Panc1 (cell line): ENCODE data around the gene LYPLA2.

Source experiments
- POLR2AphosphoS5 ChIP-seq: IDR thresholded peaks from 2 replicates; pipeline ENCODE4 v1.6.1; 2012; ENCODE audit warnings: mild to moderate bottlenecking, low read depth, low read length, moderate library complexity
- SIN3A ChIP-seq: IDR thresholded peaks from 2 replicates; pipeline ENCODE4 v1.6.1; 2012; ENCODE audit warnings: low read depth, mild to moderate bottlenecking, low read length, moderate library complexity, borderline replicate concordance; ENCODE audit not compliant: insufficient read depth
- TCF7L2 ChIP-seq: IDR thresholded peaks from 2 replicates; pipeline ENCODE4 v1.6.1; 2011; ENCODE audit warnings: mild to moderate bottlenecking, low read depth, low read length, inconsistent platforms
- TF ChIP-seq, protein P1 (sequence below): fragments of 450-650 bp; IDR thresholded peaks from 2 replicates; pipeline ENCODE4 v1.5.1; 2017; ENCODE audit warnings: mild to moderate bottlenecking
- TF ChIP-seq, protein P2 (sequence below), 2 experiments: IDR thresholded peaks; 2 replicates each; pipeline ENCODE4 v1.6.1; 2011 to 2012; ENCODE audit warnings: low read depth in 2 of 2, control low read depth in 1 of 2, low read length in 1 of 2, mild to moderate bottlenecking in 1 of 2, moderate library complexity in 1 of 2; ENCODE audit not compliant: insufficient read depth in 1 of 2

DNA sequence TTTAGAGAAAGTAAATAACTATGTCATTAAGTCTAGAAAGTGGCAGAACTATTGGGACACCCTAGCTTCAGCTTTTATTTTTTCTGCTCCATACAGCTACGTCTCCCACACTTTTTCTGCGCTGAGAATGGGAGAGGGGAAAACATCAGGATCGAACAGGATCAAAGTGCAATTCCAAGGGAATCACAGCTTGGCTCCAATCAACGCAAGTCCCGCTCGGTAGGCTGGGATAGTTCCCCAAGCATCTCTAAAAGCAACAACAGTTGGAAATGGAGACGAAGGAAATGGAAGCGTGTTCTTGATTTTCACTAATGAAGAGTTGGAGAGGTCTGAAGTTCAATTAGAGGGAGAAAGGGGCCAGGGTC, 33.7 kb downstream of the LYPLA2 start:
- TF ChIP-seq, protein P1, sequence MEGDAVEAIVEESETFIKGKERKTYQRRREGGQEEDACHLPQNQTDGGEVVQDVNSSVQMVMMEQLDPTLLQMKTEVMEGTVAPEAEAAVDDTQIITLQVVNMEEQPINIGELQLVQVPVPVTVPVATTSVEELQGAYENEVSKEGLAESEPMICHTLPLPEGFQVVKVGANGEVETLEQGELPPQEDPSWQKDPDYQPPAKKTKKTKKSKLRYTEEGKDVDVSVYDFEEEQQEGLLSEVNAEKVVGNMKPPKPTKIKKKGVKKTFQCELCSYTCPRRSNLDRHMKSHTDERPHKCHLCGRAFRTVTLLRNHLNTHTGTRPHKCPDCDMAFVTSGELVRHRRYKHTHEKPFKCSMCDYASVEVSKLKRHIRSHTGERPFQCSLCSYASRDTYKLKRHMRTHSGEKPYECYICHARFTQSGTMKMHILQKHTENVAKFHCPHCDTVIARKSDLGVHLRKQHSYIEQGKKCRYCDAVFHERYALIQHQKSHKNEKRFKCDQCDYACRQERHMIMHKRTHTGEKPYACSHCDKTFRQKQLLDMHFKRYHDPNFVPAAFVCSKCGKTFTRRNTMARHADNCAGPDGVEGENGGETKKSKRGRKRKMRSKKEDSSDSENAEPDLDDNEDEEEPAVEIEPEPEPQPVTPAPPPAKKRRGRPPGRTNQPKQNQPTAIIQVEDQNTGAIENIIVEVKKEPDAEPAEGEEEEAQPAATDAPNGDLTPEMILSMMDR = no peak
- no peak for TF ChIP-seq SIN3A
- no peak for TF ChIP-seq POLR2AphosphoS5
- TF ChIP-seq, protein P2, sequence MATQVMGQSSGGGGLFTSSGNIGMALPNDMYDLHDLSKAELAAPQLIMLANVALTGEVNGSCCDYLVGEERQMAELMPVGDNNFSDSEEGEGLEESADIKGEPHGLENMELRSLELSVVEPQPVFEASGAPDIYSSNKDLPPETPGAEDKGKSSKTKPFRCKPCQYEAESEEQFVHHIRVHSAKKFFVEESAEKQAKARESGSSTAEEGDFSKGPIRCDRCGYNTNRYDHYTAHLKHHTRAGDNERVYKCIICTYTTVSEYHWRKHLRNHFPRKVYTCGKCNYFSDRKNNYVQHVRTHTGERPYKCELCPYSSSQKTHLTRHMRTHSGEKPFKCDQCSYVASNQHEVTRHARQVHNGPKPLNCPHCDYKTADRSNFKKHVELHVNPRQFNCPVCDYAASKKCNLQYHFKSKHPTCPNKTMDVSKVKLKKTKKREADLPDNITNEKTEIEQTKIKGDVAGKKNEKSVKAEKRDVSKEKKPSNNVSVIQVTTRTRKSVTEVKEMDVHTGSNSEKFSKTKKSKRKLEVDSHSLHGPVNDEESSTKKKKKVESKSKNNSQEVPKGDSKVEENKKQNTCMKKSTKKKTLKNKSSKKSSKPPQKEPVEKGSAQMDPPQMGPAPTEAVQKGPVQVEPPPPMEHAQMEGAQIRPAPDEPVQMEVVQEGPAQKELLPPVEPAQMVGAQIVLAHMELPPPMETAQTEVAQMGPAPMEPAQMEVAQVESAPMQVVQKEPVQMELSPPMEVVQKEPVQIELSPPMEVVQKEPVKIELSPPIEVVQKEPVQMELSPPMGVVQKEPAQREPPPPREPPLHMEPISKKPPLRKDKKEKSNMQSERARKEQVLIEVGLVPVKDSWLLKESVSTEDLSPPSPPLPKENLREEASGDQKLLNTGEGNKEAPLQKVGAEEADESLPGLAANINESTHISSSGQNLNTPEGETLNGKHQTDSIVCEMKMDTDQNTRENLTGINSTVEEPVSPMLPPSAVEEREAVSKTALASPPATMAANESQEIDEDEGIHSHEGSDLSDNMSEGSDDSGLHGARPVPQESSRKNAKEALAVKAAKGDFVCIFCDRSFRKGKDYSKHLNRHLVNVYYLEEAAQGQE (IDR thresholded peaks at IDR 0.05; ENCODE audit: insufficient read depth in 1 of 2, low read depth in 2 of 2, low read length in 1 of 2) = no peak
- no peak for TF ChIP-seq TCF7L2
